ENCODE measurements around the gene KLHL35.

DNA sequence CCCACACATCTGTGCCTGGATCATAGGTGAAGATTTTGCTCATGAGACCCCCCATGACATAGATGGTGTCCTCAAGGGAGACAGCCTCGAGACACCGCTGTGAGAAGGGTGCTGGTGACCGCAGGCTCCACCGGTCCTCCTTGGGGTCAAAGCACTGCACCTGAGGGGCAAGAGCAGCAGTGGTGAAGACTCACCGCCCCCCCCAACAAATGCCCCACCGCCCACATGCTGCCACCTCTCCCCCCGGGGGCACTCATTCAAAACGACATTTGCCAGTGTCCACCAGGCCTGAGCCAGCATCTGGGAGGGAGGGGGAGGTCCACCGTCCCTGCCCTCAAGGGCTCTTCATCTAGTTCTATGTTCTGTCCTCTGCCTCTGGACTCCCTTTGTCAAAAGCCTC, 9.3 kb downstream of the KLHL35 start:
- TF ChIP-seq EZH2 (IDR thresholded peaks at IDR 0.05; ENCODE audit: insufficient read depth, poor library complexity, severe bottlenecking): no peak
- no peak for TF ChIP-seq EZH2phosphoT487 (IDR thresholded peaks at IDR 0.05; ENCODE audit: insufficient read depth, low read depth)

Measured in GM23248 (cell line).